SK-N-MC (cell line): ENCODE results near the gene FNDC3B.

Experiments used
- DNase-seq: peaks from one replicate; pipeline ENCODE4 v3.0.0-alpha.2; 2011; ENCODE audit warnings: low read depth, low spot score
- H3K27ac ChIP-seq: fragments of 200-600 bp; sonication (generic); 2 replicates; pipeline ENCODE4 v1.5.1; 2016; ENCODE audit warnings: mixed run types
- H3K36me3 ChIP-seq: fragments of 200-600 bp; sonication (generic); 2 replicates; pipeline ENCODE4 v1.6.1; 2017; ENCODE audit warnings: antibody characterized with exemption, low read length, mixed read lengths; ENCODE audit not compliant: insufficient read depth
- H3K4me3 ChIP-seq: fragments of 200-600 bp; sonication (generic); 2 replicates; pipeline ENCODE4 v1.5.1; 2016
- H3K9ac ChIP-seq: fragments of 200-600 bp; sonication (generic); 2 replicates; pipeline ENCODE4 v1.8.0; 2017; ENCODE audit warnings: mixed run types, mixed read lengths; ENCODE audit not compliant: insufficient read length
- H3K9me3 ChIP-seq: fragments of 200-600 bp; sonication (generic); 2 replicates; pipeline ENCODE4 v1.6.1; 2017; ENCODE audit warnings: low read depth, mild to moderate bottlenecking, antibody characterized with exemption, low read length, moderate library complexity, mixed read lengths
- EZH2 ChIP-seq: fragments of 200-600 bp; sonication (generic); IDR thresholded peaks from one replicate; pipeline ENCODE4 v1.6.1; 2017; ENCODE audit warnings: antibody characterized with exemption
- FOXP2 ChIP-seq: optimal IDR thresholded peaks from 2 replicates; pipeline ENCODE3; 2011; ENCODE audit warnings: mild to moderate bottlenecking, moderate library complexity; ENCODE audit not compliant: insufficient read depth; ENCODE audit errors: extremely low read length, control extremely low read depth
- POLR2AphosphoS5 ChIP-seq: IDR thresholded peaks from 2 replicates; pipeline ENCODE4 v1.6.1; 2012; ENCODE audit warnings: mild to moderate bottlenecking, low read depth, low read length, borderline replicate concordance

Gene FNDC3B

GRCh38 chr3:172213200-172213599, 173.8 kb downstream of the FNDC3B start:
- no peak for DNase-seq
- Histone ChIP-seq H3K4me3 (no peak overlapping the region), H3K36me3 (no peaks in the 10 kb centered on the region), H3K9me3 (no peaks in the 10 kb centered on the region), H3K27ac (no peak overlapping the region), H3K9ac (no peak overlapping the region)
- TF ChIP-seq FOXP2 (no peak), POLR2AphosphoS5 (no peak), EZH2 (no peak)

- H3K36me3 ChIP-seq = no peaks in the 10 kb centered on the region
- H3K4me3 ChIP-seq = no peak overlapping the region
- no peak overlapping the region for H3K27ac ChIP-seq
- no peak for DNase-seq
- H3K9ac ChIP-seq = no peak overlapping the region
- H3K9me3 ChIP-seq = no peaks in the 10 kb centered on the region
- TF ChIP-seq POLR2AphosphoS5 (no peak), FOXP2 (no peak), EZH2 (no peak)
Measured at GRCh38 chr3:172213904-172214303, 174.5 kb downstream of the FNDC3B start.

DNA sequence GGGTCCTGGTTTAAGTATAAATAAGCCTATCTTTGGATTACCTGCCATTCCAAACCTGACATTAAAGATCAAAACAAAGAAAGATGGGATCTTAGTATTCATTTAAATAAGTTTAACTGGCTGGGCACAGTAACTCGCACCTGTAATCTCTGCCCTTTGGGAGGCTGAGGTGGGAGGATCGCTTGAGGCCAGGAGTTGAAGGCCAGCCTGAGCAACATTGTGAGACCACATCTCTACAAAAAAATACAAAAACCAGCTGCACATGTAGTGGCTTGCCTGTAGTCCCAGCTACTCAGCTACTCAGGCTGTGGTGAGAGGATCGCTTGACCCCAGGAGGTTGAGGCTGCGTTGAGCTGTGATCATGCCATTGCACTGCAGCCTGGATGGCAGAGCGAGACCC, 176.9 kb downstream of the FNDC3B start:
- TF ChIP-seq FOXP2 = no peak
- no peak for TF ChIP-seq EZH2
- TF ChIP-seq POLR2AphosphoS5 = no peak
- H3K9ac ChIP-seq = no peak overlapping the region
- H3K36me3 ChIP-seq = no peaks in the 10 kb centered on the region
- H3K27ac ChIP-seq = no peak overlapping the region
- no peak overlapping the region for H3K4me3 ChIP-seq
- DNase-seq = no peak
- H3K9me3 ChIP-seq = no peaks in the 10 kb centered on the region

DNA sequence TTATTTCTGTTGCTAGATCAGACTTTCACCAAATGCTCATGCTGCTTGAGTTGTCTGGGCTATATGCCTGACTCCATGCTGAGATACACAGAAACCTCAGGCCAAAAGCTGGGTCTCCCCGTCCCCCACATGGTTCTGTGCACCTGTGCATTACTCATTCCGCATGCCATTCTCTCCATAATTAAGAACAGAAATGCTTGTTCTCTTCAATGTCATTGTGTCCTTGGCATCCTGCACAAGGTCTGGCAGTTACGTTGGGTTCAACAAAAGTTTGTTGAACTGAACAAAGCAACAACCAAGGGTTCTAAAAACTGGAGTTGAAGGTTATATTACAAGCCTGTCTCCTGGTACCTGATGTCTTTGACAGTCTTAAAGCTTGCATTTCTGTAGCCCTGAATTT, 177.5 kb downstream of the FNDC3B start:
- DNase-seq = no peak
- Histone ChIP-seq H3K9ac (no peak overlapping the region), H3K27ac (no peak overlapping the region), H3K4me3 (no peak overlapping the region), H3K36me3 (no peaks in the 10 kb centered on the region), H3K9me3 (no peaks in the 10 kb centered on the region)
- TF ChIP-seq FOXP2 = no peak
- TF ChIP-seq EZH2 = no peak
- TF ChIP-seq POLR2AphosphoS5 = no peak

DNA sequence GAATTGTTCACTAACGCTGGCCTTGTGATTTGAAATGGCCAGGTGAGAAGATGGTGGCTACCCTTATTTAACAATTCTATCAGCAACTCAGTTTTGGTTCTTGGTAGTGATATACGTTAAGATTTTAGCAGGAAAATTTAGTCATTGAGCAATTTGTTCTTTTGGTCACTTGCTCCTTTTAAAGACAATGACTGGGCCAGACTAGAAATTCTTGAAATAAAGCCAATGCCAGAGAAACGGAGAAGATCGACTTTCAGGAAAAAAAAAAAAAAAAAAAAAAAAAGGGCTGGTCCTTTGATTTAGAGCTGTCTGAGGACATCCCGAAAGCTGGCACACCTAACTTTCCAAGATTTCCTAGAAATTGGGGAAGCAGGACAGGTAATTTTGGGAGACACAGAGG, 178.5 kb downstream of the FNDC3B start:
- no peak overlapping the region for H3K27ac ChIP-seq
- no peaks in the 10 kb centered on the region for H3K36me3 ChIP-seq
- no peak for TF ChIP-seq POLR2AphosphoS5
- no peaks in the 10 kb centered on the region for H3K9me3 ChIP-seq
- no peak overlapping the region for H3K4me3 ChIP-seq
- DNase-seq = no peak
- no peak overlapping the region for H3K9ac ChIP-seq

- Histone ChIP-seq H3K4me3 (no peak overlapping the region), H3K9ac (no peak overlapping the region), H3K9me3 (no peaks in the 10 kb centered on the region), H3K36me3 (no peaks in the 10 kb centered on the region), H3K27ac (no peak overlapping the region)
- TF ChIP-seq POLR2AphosphoS5 (no peak), EZH2 (no peak), FOXP2 (no peak)
- DNase-seq = no peak
Measured at GRCh38 chr3:172218350-172219323, 179.3 kb downstream of the FNDC3B start.

DNA sequence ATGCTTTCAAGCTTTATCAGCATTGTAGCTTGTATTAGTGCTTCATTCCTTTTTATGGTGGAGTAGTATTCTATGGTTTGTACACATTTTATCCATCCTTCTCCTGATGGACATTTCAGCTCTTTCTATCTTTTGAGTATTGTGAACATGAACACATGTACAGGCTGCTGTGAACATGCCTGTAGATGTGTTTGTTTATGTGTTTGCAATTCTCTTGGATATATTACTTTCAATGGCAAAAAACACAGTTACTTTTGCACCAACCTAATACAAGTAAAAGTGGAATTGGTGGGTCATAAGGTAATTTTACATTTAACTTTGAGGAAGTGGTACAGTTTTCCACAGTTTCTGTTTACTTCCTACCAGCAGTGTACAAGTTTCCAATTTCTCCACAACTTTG, 180.4 kb downstream of the FNDC3B start:
- no peak for DNase-seq
- Histone ChIP-seq H3K9ac (no peak overlapping the region), H3K4me3 (no peak overlapping the region), H3K27ac (no peak overlapping the region), H3K9me3 (no peaks in the 10 kb centered on the region), H3K36me3 (no peaks in the 10 kb centered on the region)
- TF ChIP-seq EZH2 = no peak
- no peak for TF ChIP-seq POLR2AphosphoS5
- no peak for TF ChIP-seq FOXP2

DNA sequence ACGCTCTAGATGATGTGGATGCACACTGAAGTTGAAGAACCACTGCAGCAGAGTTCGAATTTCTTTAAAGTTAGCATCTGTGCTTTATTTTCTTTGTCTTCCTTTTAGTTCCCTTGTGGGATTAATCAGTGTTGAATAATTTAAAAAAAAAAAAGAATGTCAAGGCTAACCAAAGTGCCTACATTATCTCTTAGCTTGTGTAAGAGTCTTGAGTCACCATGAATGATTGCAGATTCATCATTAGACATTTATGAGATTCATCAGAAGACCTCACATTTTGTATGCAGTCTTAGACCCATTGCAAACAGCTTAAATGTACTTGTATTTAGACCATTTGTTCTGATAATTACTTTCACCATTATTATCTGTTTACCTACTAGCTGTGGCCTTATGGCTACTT, 182.2 kb downstream of the FNDC3B start:
- DNase-seq = no peak
- no peaks in the 10 kb centered on the region for H3K36me3 ChIP-seq
- no peak overlapping the region for H3K9ac ChIP-seq
- no peaks in the 10 kb centered on the region for H3K9me3 ChIP-seq
- no peak overlapping the region for H3K4me3 ChIP-seq
- no peak overlapping the region for H3K27ac ChIP-seq
- TF ChIP-seq FOXP2 (no peak), POLR2AphosphoS5 (no peak), EZH2 (no peak)
